SK-N-SH treated with all-trans-retinoic acid at 6 μM for 48 hours (cell line): Measurements from ENCODE around the gene TEX35.

Source experiments
- ATAC-seq: fragments of 200-7000 bp; cut with Tn5 transposase; 3 replicates; pipeline ENCODE4 v1.9.1; 2020; ENCODE audit warnings: mild to moderate bottlenecking, moderate library complexity
- ARNTL ChIP-seq: fragments of 450-650 bp; formaldehyde crosslinking; IDR thresholded peaks from 2 replicates; pipeline ENCODE4 v1.5.0; 2020; ENCODE audit warnings: low read depth, mild to moderate bottlenecking, moderate library complexity, borderline replicate concordance
- BACH2 ChIP-seq: fragments of 250-450 bp; sonication (Bioruptor Pico); IDR thresholded peaks from 2 replicates; pipeline ENCODE4 v1.9.0; 2021; ENCODE audit warnings: mild to moderate bottlenecking, borderline replicate concordance
- CREB5 ChIP-seq: fragments of 250-450 bp; sonication (Bioruptor Pico); IDR thresholded peaks from 2 replicates; pipeline ENCODE4 v1.5.1; 2020; ENCODE audit warnings: low read depth, mild to moderate bottlenecking, moderate library complexity
- CSDC2 ChIP-seq: fragments of 250-450 bp; sonication (Bioruptor Pico); IDR thresholded peaks from 2 replicates; pipeline ENCODE4 v1.5.0; 2020; ENCODE audit warnings: mild to moderate bottlenecking, moderate library complexity
- CSRNP3 ChIP-seq: fragments of 250-450 bp; sonication (Bioruptor Pico); IDR thresholded peaks from 2 replicates; pipeline ENCODE4 v1.5.1; 2021; ENCODE audit warnings: mild to moderate bottlenecking, moderate library complexity
- ESRRG ChIP-seq: fragments of 250-450 bp; sonication (Bioruptor Pico); IDR thresholded peaks from 2 replicates; pipeline ENCODE4 v1.6.1; 2021; ENCODE audit warnings: mild to moderate bottlenecking
- GLIS3 ChIP-seq: fragments of 250-450 bp; sonication (Bioruptor Pico); IDR thresholded peaks from 2 replicates; pipeline ENCODE4 v1.5.0; 2020; ENCODE audit warnings: mild to moderate bottlenecking, moderate library complexity
- ISL1 ChIP-seq: fragments of 250-450 bp; sonication (Bioruptor Pico); IDR thresholded peaks from 2 replicates; pipeline ENCODE4 v2.1.2; 2022; ENCODE audit warnings: mild to moderate bottlenecking, moderate library complexity
- RARB ChIP-seq: fragments of 250-450 bp; sonication (Bioruptor Pico); IDR thresholded peaks from 2 replicates; pipeline ENCODE4 v1.8.0; 2021; ENCODE audit warnings: mild to moderate bottlenecking, moderate library complexity
- SNAI2 ChIP-seq: fragments of 250-450 bp; sonication (Bioruptor Pico); IDR thresholded peaks from 2 replicates; pipeline ENCODE4 v1.5.0; 2020; ENCODE audit warnings: mild to moderate bottlenecking, moderate library complexity
- TCF4 ChIP-seq: fragments of 250-450 bp; sonication (Bioruptor Pico); IDR thresholded peaks from 2 replicates; pipeline ENCODE4 v1.8.0; 2021; ENCODE audit warnings: mild to moderate bottlenecking, moderate library complexity, borderline replicate concordance
- TOX ChIP-seq: fragments of 250-450 bp; sonication (Bioruptor Pico); IDR thresholded peaks from 2 replicates; pipeline ENCODE4 v1.8.0; 2021; ENCODE audit warnings: mild to moderate bottlenecking, moderate library complexity, borderline replicate concordance
- ZC3H10 ChIP-seq: fragments of 250-450 bp; sonication (Bioruptor Pico); IDR thresholded peaks from 2 replicates; pipeline ENCODE4 v1.5.1; 2021; ENCODE audit warnings: mild to moderate bottlenecking, moderate library complexity
- ZFP3 ChIP-seq: fragments of 250-450 bp; sonication (Bioruptor Pico); IDR thresholded peaks from 2 replicates; pipeline ENCODE4 v1.5.0; 2020; ENCODE audit warnings: mild to moderate bottlenecking, moderate library complexity
- ZFP30 ChIP-seq: fragments of 450-650 bp; formaldehyde crosslinking; IDR thresholded peaks from 2 replicates; pipeline ENCODE4 v1.5.0; 2022; ENCODE audit warnings: mild to moderate bottlenecking, moderate library complexity
- ZNF565 ChIP-seq: fragments of 450-650 bp; formaldehyde crosslinking; conservative IDR thresholded peaks from 2 replicates; pipeline ENCODE4 v1.5.0; 2020; ENCODE audit warnings: low read depth, mild to moderate bottlenecking, moderate library complexity
- ZNF8 ChIP-seq: fragments of 450-650 bp; formaldehyde crosslinking; IDR thresholded peaks from 2 replicates; pipeline ENCODE4 v1.5.0; 2020; ENCODE audit warnings: mild to moderate bottlenecking, moderate library complexity
- TF ChIP-seq, protein P1 (sequence below): fragments of 250-450 bp; sonication (Bioruptor Pico); IDR thresholded peaks from 2 replicates; pipeline ENCODE4 v1.8.0; 2021; ENCODE audit warnings: low read depth, mild to moderate bottlenecking, moderate library complexity, borderline replicate concordance
- TF ChIP-seq, protein P2 (sequence below): fragments of 250-450 bp; sonication (Bioruptor Pico); IDR thresholded peaks from 2 replicates; pipeline ENCODE4 v1.5.0; 2020; ENCODE audit warnings: mild to moderate bottlenecking, moderate library complexity

Gene TEX35

DNA sequence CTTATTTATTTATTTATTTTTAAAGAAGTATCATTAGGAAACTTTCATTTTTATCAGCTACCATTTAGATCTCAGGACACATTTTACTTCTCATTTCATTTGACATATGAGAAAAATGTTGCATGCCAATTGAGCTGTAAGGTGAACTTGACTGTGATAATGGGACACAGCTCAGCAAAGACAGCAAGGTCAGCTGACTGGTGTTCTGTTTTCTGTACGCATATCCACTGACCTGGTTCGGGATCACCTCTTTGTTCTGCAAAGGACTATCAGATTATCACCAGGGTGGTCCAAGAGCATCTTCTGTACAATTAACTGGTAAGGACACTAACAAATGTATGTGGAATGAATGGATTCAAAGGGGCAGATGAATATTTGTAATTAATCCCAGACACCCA is 51.9 kb downstream of the TEX35 start:
- ATAC-seq: no peak; the same call in 2 of the 3 replicates
- TF ChIP-seq ISL1 (CRISPR knock-in tag) (no peak), ESRRG (no peak), ZNF8 (no peak), CREB5 (no peak), BACH2 (CRISPR knock-in tag) (no peak), RARB (CRISPR knock-in tag) (no peak), ZFP3 (CRISPR knock-in tag) (no peak), ZC3H10 (CRISPR knock-in tag) (no peak), CSRNP3 (CRISPR knock-in tag) (no peak), SNAI2 (CRISPR knock-in tag) (no peak), ARNTL (CRISPR knock-in tag) (no peak), TCF4 (CRISPR knock-in tag) (no peak), GLIS3 (CRISPR knock-in tag) (no peak)
- TF ChIP-seq, protein P1, sequence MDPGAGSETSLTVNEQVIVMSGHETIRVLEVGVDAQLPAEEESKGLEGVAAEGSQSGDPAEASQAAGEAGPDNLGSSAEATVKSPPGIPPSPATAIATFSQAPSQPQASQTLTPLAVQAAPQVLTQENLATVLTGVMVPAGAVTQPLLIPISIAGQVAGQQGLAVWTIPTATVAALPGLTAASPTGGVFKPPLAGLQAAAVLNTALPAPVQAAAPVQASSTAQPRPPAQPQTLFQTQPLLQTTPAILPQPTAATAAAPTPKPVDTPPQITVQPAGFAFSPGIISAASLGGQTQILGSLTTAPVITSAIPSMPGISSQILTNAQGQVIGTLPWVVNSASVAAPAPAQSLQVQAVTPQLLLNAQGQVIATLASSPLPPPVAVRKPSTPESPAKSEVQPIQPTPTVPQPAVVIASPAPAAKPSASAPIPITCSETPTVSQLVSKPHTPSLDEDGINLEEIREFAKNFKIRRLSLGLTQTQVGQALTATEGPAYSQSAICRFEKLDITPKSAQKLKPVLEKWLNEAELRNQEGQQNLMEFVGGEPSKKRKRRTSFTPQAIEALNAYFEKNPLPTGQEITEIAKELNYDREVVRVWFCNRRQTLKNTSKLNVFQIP: no peak
- TF ChIP-seq, protein P2, sequence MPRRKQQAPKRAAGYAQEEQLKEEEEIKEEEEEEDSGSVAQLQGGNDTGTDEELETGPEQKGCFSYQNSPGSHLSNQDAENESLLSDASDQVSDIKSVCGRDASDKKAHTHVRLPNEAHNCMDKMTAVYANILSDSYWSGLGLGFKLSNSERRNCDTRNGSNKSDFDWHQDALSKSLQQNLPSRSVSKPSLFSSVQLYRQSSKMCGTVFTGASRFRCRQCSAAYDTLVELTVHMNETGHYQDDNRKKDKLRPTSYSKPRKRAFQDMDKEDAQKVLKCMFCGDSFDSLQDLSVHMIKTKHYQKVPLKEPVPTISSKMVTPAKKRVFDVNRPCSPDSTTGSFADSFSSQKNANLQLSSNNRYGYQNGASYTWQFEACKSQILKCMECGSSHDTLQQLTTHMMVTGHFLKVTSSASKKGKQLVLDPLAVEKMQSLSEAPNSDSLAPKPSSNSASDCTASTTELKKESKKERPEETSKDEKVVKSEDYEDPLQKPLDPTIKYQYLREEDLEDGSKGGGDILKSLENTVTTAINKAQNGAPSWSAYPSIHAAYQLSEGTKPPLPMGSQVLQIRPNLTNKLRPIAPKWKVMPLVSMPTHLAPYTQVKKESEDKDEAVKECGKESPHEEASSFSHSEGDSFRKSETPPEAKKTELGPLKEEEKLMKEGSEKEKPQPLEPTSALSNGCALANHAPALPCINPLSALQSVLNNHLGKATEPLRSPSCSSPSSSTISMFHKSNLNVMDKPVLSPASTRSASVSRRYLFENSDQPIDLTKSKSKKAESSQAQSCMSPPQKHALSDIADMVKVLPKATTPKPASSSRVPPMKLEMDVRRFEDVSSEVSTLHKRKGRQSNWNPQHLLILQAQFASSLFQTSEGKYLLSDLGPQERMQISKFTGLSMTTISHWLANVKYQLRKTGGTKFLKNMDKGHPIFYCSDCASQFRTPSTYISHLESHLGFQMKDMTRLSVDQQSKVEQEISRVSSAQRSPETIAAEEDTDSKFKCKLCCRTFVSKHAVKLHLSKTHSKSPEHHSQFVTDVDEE: no peak

DNA sequence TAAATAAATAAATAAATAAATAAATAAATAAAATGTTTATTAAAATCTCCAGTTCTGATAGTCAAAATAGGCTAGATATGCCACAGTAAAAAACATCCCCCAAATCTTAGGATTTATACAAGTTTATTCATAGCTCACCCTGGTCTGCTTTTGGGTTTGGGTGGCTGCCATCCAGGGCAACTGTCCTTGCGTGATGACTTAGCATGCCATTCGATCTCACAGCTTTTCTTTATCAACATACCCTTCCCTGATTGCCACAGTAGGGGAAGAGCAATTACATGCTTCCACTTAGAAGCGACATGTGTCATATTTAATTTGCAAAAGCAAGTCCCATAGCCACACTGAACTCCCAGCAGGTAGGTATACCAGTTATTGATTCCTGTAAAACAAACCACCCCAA is 52.7 kb downstream of the TEX35 start:
- TF ChIP-seq TCF4 (CRISPR knock-in tag): no peak
- TF ChIP-seq, protein P2: no peak
- no peak for ATAC-seq

GRCh38 chr1:178566187-178566586 is 53.3 kb downstream of the TEX35 start:
- ATAC-seq: no peak

More at GRCh38 chr1:178566187-178566586, 53.3 kb downstream of the TEX35 start:
- no peak for TF ChIP-seq ZNF565 (CRISPR knock-in tag)
- no peak for TF ChIP-seq CSDC2
- TF ChIP-seq SNAI2 (CRISPR knock-in tag): no peak
- TF ChIP-seq, protein P1: no peak
- TF ChIP-seq CSRNP3 (CRISPR knock-in tag): no peak
- no peak for TF ChIP-seq TOX (CRISPR knock-in tag)
- no peak for TF ChIP-seq ZFP30 (CRISPR knock-in tag)
- TF ChIP-seq TCF4 (CRISPR knock-in tag): no peak
- TF ChIP-seq BACH2 (CRISPR knock-in tag): no peak
- no peak for TF ChIP-seq ZFP3 (CRISPR knock-in tag)
- no peak for TF ChIP-seq CREB5
- TF ChIP-seq GLIS3 (CRISPR knock-in tag): no peak
- TF ChIP-seq RARB (CRISPR knock-in tag): no peak
